ENCODE measurements around the gene ESRRG.
A peak's percentile ranks its signal among the peaks of the same experiment; 100 is the strongest.

ESRRG gene

DNA sequence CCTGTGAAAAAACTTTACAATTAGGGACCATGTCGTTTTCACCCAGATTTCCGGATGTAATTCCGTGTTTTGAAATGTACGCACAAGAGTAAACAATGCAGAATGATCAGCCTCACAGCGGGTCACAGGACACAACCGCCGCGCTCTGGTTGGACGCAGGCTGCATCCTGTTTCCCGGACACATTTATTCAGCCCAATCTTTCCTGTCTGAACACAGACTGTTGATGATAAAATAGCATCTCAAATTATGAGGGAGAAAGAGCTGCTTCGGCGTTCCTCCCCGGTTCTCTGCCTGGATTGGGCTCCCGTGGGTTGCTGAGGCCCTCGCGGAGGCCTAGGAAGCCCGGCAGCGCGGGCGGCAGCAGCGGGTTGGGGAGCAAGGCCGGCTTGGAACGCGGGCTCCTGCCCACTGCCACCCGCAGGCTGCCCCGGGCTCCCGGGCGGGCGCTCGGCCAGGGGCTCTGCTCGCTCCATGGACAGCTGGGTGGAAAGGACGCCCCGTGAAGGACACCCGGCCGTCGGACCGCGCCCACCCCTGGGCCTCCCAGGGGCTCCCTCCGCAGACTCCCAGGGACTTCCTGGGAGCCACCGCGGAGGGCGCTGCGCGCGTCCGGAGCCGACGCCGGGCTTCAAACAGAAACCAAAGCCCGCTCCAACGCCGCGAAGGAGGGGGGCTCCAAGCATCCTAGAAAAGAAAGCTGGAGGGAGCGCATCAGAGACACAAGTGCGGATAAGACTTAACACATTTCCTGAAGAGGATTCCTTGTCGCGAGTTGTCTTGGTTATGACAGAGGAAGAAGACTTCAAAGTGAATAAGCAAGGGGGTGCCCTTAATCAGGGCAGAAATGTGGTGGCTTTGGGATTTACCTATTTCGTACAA lies 122.3 kb downstream of the ESRRG start:
- TF ChIP-seq, protein P1, sequence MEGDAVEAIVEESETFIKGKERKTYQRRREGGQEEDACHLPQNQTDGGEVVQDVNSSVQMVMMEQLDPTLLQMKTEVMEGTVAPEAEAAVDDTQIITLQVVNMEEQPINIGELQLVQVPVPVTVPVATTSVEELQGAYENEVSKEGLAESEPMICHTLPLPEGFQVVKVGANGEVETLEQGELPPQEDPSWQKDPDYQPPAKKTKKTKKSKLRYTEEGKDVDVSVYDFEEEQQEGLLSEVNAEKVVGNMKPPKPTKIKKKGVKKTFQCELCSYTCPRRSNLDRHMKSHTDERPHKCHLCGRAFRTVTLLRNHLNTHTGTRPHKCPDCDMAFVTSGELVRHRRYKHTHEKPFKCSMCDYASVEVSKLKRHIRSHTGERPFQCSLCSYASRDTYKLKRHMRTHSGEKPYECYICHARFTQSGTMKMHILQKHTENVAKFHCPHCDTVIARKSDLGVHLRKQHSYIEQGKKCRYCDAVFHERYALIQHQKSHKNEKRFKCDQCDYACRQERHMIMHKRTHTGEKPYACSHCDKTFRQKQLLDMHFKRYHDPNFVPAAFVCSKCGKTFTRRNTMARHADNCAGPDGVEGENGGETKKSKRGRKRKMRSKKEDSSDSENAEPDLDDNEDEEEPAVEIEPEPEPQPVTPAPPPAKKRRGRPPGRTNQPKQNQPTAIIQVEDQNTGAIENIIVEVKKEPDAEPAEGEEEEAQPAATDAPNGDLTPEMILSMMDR (IDR thresholded peaks at IDR 0.05): peak; percentile 24
- H3K4me3 ChIP-seq: peak overlapping the region; percentile 84
- H3K27ac ChIP-seq: peak overlapping the region; percentile 77 to 92
- DNase-seq (ENCODE audit: low spot score): peak; percentile 82

DNA sequence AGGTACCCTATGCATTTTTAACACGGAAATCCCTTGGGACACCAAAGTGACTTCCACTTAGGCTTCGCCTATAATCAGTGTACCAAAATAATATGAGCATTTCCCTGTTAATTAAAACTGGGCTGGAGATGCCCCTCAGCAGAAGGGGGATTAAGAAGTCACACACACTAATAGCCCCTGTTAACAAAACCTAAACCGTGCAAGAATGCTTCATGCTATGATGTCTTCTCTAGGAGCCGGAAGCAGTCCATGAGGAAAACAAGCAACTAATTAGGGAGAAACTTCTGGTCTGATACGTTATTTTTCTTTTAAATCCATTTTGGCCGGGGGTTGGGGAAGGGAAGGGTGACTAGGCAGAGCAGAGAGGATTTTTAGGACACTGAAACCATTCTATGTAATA lies 123.4 kb downstream of the ESRRG start:
- Histone ChIP-seq H3K27ac (no peak overlapping the region), H3K4me3 (no peak overlapping the region)
- no peak for DNase-seq (ENCODE audit: low spot score)
- TF ChIP-seq, protein P1 (IDR thresholded peaks at IDR 0.05): no peak

DNA sequence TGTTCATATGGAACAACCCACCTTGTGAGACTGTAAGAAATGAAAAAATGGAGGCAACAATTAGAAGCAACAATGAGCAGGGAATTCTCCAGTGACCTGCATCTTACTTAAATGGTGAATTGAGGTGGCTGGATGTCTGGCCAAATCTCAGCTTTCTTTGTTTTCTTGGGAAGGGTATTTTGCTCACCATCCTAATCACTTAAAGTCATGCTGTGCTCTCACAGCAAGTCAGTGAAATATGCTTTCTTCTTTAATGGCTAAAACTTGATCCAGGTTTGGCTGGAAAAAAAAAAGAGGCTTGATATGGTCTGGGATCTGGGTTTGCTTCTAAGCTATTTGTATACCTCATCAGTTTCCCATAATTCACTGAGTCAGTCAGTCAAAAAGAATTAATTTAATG lies 124.8 kb downstream of the ESRRG start:
- no peak overlapping the region for H3K4me3 ChIP-seq
- H3K27ac ChIP-seq: no peak overlapping the region
- no peak for DNase-seq (ENCODE audit: low spot score)
- TF ChIP-seq, protein P1 (IDR thresholded peaks at IDR 0.05): no peak

DNA sequence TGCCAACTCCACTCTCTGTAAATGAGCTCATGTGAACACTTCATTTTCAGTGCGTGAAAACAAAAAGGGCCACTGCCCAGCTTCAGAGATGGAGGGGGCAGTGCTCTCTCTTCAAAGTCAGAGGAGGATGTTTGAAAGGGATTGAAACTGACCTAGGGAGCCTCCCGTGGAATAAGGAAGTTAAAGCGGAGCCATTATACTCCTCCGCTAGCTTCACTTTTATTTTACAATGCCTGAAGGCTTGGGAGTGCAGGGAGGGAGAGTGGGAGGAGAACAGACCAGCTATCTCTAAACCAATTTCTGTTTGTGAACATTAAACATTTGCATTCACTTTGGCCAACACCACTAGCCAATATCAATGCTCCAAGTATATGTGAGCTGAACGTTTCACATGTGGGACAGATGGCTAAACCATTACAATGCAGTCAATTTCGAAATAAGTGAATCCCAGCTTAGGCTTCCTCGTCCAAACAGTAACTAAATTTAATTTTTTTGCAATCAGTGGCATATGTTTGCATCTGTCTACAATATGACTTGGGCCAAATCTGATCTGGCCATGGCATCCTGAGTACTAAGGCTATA lies 126.9 kb downstream of the ESRRG start:
- no peak for DNase-seq (ENCODE audit: low spot score)
- Histone ChIP-seq H3K4me3 (no peak overlapping the region), H3K27ac (no peak overlapping the region)
- TF ChIP-seq, protein P1 (IDR thresholded peaks at IDR 0.05): no peak

DNA sequence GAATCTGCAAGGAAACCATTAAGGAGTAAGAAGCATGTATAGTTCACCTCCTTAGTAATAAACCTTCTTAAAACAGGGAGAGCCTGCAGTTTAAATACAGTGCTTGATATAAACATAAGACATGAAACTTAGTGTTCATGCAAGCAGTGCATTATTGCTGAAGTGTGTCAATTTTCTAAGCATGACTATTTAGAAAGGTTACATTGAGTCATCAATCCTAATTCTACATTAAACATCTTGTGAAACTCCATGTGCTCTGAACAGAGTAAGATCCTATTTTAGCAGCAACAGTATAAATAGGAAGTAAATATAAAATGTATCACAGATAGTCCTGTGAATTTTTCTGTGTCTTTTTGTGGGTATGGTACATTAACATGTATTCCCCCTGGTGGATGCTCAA lies 135.5 kb downstream of the ESRRG start:
- H3K27ac ChIP-seq: no peak overlapping the region
- no peak overlapping the region for H3K4me3 ChIP-seq
- TF ChIP-seq, protein P1 (IDR thresholded peaks at IDR 0.05): no peak
- no peak for DNase-seq (ENCODE audit: low spot score)

DNA sequence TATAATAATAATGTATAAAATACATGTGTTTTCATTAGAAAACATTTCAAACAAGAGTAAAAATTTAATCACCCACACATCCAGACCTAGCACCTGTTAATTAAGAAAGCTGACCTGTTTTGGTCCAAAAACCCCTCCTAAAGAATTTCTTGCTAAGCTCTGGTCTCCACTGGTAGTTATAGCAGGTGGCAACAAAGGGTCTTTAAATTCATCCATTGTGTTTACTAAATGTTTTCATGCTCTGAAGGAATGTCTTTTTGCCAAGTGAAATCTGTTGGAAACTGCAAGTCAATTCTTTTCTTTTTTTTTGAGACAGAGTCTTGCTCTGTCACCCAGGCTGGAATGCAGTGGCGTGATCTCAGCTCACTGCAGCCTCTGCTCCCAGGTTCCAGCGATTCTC lies 141.1 kb downstream of the ESRRG start:
- DNase-seq (ENCODE audit: low spot score): no peak
- TF ChIP-seq, protein P1 (IDR thresholded peaks at IDR 0.05): no peak
- Histone ChIP-seq H3K4me3 (no peak overlapping the region), H3K27ac (no peak overlapping the region)
